HepG2 (cell line): ENCODE measurements around the gene GTF2IRD2. TPM values are rescaled to one million over a fixed set of nuclear protein-coding genes. Genes with fewer than 3 reads are reported as not detected.
"Not testable (repeated sequence)": the region's sequence is repeated elsewhere in the genome, so short reads cannot be mapped to it uniquely, and the experiment has no call there.

Source experiments
- ATAC-seq: fragments of 200-7000 bp; cut with Tn5 transposase; 3 replicates; pipeline ENCODE4 v1.9.1; 2020; ENCODE audit warnings: mild to moderate bottlenecking, moderate library complexity
- BruUV-seq: library from RNA; stranded (reverse); fragments of 400-500 nt; replicated peaks from 2 replicates; lab custom pipeline; 2021; lab: Mats Ljungman, UMichigan
- CTCF ChIA-PET: fragments of 300-600 bp; formaldehyde crosslinking; extraction: SDS; loops from one replicate; lab custom pipeline; 2021; ENCODE audit warnings: low total read pairs, inconsistent platforms, low intra/inter-chr PET ratio; lab: Yijun Ruan, JAX
- POLR2A ChIA-PET: fragments of 350-600 bp; sonication (Branson Sonifier 250); formaldehyde crosslinking; loops from one replicate; lab custom pipeline; 2020; ENCODE audit warnings: antibody characterized with exemption, inconsistent platforms; lab: Yijun Ruan, JAX
- DNase-seq: peaks from one replicate; pipeline ENCODE4 v3.0.0-alpha.2; 2015; ENCODE audit warnings: low spot score
- FAIRE-seq: peaks from 3 replicates; lab custom pipeline; 2011; peaks lifted over from hg19 to GRCh38; lab: Jason Lieb, UNC
- H2AFZ ChIP-seq: one replicate; pipeline ENCODE4 v1.6.1; 2011; ENCODE audit warnings: low read length, inconsistent platforms
- H3K27ac ChIP-seq: fragments of 300-600 bp; 3 replicates; pipeline ENCODE4 v1.8.0; 2011; ENCODE audit warnings: mixed run types, mild to moderate bottlenecking, mixed read lengths, low read length, inconsistent platforms; ENCODE audit not compliant: insufficient read depth; ENCODE audit errors: extremely low read length
- H3K27me3 ChIP-seq, 2 experiments: fragments of 200-600 bp in 1 of 2; 2 replicates in 1 of 2; 3 replicates in 1 of 2; pipeline versions ENCODE4 v1.6.0 to v1.8.0; 2011; ENCODE audit warnings: low read length in 2 of 2, mild to moderate bottlenecking in 2 of 2, moderate library complexity in 2 of 2, inconsistent platforms in 1 of 2; ENCODE audit not compliant: insufficient read depth in 2 of 2, control insufficient read depth in 1 of 2
- H3K36me3 ChIP-seq, 2 experiments: fragments of 200-600 bp in 1 of 2; replicated peaks in 1 of 2; 2 replicates in 1 of 2; 3 replicates in 1 of 2; pipeline versions ENCODE4 v1.5.1 to v1.8.0; 2011; ENCODE audit warnings: low read length in 2 of 2, inconsistent platforms in 1 of 2; ENCODE audit not compliant: insufficient read depth in 2 of 2, control insufficient read depth in 1 of 2
- H3K4me1 ChIP-seq: 2 replicates; pipeline ENCODE4 v1.5.1; 2012; ENCODE audit warnings: low read length, inconsistent platforms; ENCODE audit not compliant: insufficient read depth
- H3K4me2 ChIP-seq: 2 replicates; pipeline ENCODE4 v1.6.0; 2011; ENCODE audit warnings: low read depth, low read length, inconsistent platforms
- H3K4me3 ChIP-seq, 3 experiments: fragments of 200-600 bp in 1 of 3; sonication (generic), shearing (Covaris generic) in 1 of 3; replicated peaks in 1 of 3; 2 replicates each; pipeline ENCODE4 v1.5.1; 2011 to 2016; ENCODE audit warnings: low read length in 3 of 3, inconsistent platforms in 2 of 3, low read depth in 2 of 3, mild to moderate bottlenecking in 2 of 3, control low read depth in 1 of 3, mixed read lengths in 1 of 3; ENCODE audit not compliant: insufficient read depth in 1 of 3
- H3K79me2 ChIP-seq: one replicate; pipeline ENCODE4 v1.6.1; 2011; ENCODE audit warnings: low read length, inconsistent platforms; ENCODE audit not compliant: insufficient read depth
- H3K9ac ChIP-seq: 2 replicates; pipeline ENCODE4 v1.6.0; 2011; ENCODE audit warnings: mild to moderate bottlenecking, low read depth, low read length, inconsistent platforms; ENCODE audit not compliant: insufficient read depth
- H3K9me3 ChIP-seq: 2 replicates; pipeline ENCODE4 v1.5.1; 2012; ENCODE audit warnings: mild to moderate bottlenecking, low read length
- H4K20me1 ChIP-seq: 2 replicates; pipeline ENCODE4 v1.6.0; 2011; ENCODE audit warnings: inconsistent platforms, mild to moderate bottlenecking, low read length, moderate library complexity; ENCODE audit not compliant: insufficient read depth
- AGO1 ChIP-seq: fragments of 200-400 bp; formaldehyde crosslinking; IDR thresholded peaks from 2 replicates; pipeline ENCODE4 v1.6.1; 2017; ENCODE audit warnings: mild to moderate bottlenecking, low read depth, low read length, moderate library complexity; ENCODE audit not compliant: poor library complexity, severe bottlenecking
- WGBS: methylation state at CpG from one replicate; pipeline ENCODE4 v1.1.6; 2017; ENCODE audit warnings: low lambda C conversion rate; 5-methylcytosine and 5-hydroxymethylcytosine counted together
- in situ Hi-C: cut with HindIII; loops from 2 replicates; pipeline ENCODE4 v1.10.0; 2017; ENCODE audit warnings: low pct_unique_long_range_greater_than_20kb; ENCODE audit not compliant: extremely low pct_ligation_motif_present
- intact Hi-C: fragments of 100-400 bp; cut with micrococcal nuclease; formaldehyde crosslinking; loops from one replicate; pipeline ENCODE4 v1.10.0; 2022; ENCODE audit not compliant: unreplicated experiment
- polyA plus RNA-seq, 8 experiments: library from polyadenylated mRNA; depleted of rRNA in 3 of 8; stranded (reverse) in 7 of 8; unstranded in 1 of 8; fragments of >200 nt; fragmentation: Illumina TruSeq in 4 of 8; extraction: Trizol in 4 of 8; gene quantifications; 2 replicates each; pipeline versions ENCODE4 v1.2.1 to v1.2.3, GENCODE V29; 2011 to 2016; ENCODE audit warnings: low read depth in 4 of 8, missing spikeins in 1 of 8, mixed read lengths in 1 of 8; ENCODE audit not compliant: insufficient read depth in 1 of 8
- total RNA-seq, 5 experiments: library from RNA; depleted of rRNA; stranded (reverse); fragments of >200 nt; fragmentation: Illumina TruSeq; extraction: Trizol; gene quantifications; 2 replicates each; pipeline ENCODE4 v1.2.3, GENCODE V29; 2016; ENCODE audit warnings: low read depth in 1 of 5
- TF ChIP-seq, protein P1 (sequence below): IDR thresholded peaks from 2 replicates; pipeline ENCODE4 v1.6.1; 2018; ENCODE audit warnings: missing genetic modification reagents, mild to moderate bottlenecking, missing compliant biosample characterization

The GTF2IRD2 gene
- total and polyA plus RNA-seq, 2 of the 13 experiments (the other 11 are each of a cell fraction or from before 2014, with no cell fraction given): 6.5 to 11.2 TPM

DNA sequence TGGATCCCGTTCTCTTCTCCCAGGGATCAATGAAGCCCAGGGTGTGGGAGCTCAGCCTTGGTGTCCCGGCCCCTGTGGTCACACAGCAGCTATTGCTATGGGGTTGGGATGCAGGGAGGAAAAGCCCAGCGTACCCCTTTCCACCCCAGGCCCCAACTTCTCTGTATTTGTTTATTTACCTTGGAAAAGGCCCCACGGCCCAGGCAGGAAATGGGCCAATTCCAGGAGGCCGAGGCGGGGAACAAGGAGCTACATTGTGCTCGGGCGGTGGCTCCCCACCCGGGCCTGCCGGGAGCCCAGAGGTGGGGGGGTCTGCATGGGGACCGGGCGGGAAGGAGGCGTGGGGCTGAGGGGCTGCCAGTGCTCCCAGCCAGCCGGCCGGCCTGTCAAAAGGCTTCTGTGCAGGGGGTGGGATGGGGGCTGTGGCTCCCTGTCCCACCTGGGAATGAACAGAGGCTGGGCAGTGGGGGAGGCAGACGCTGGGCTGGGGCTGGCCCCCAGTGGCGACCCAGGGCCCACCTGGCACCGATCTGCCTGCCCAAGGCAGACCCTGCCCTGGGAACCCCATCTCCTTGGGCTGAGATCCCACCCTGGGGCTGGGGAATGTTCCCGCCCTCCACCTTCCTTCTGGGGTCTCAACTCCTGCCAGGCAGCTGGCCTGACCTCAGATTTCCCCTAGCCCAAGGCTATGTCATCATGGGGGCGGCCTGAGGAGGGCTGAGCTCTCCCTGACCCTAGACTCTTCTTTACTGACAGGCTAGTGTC, 23.5 kb upstream of the GTF2IRD2 start (continued):
- TF ChIP-seq, protein P1, sequence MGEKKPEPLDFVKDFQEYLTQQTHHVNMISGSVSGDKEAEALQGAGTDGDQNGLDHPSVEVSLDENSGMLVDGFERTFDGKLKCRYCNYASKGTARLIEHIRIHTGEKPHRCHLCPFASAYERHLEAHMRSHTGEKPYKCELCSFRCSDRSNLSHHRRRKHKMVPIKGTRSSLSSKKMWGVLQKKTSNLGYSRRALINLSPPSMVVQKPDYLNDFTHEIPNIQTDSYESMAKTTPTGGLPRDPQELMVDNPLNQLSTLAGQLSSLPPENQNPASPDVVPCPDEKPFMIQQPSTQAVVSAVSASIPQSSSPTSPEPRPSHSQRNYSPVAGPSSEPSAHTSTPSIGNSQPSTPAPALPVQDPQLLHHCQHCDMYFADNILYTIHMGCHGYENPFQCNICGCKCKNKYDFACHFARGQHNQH (CRISPR knock-in tag): 0 out of 2 replicates have a peak, but pooled peaks have one; percentile 30

DNA sequence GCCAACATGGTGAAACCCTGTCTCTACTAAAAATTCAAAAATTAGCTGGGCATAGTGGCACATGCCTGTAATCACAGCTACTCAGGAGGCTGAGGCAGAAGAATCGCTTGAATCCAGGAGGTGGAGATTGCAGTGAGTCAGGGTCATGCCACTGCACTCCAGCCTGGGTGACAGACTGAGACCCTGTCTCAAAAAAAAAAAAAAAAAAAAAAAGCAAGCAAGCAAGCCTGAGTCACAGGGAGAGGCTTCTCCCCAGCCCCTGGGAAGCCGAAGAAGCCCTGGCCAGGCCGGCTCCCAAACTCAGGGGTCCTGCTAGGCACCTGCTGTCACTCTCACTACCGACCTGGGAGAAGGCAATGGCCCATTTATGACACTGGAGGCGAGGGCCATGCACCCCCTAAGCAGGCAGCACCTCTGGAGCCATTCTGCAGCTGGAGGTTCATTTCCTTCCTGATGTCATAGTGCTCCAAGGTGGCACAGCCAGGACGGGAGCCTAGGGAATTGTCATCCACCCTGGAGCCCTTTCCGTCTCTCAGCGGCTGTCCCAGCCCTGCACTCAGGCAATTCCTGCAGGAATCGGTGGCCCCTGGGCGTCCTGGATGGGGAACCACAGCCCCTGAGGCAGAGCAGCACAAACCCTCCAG, 22.8 kb upstream of the GTF2IRD2 start:
- ATAC-seq, FAIRE-seq: not testable (repeated sequence)
- TF ChIP-seq AGO1: peak; percentile 42

DNA sequence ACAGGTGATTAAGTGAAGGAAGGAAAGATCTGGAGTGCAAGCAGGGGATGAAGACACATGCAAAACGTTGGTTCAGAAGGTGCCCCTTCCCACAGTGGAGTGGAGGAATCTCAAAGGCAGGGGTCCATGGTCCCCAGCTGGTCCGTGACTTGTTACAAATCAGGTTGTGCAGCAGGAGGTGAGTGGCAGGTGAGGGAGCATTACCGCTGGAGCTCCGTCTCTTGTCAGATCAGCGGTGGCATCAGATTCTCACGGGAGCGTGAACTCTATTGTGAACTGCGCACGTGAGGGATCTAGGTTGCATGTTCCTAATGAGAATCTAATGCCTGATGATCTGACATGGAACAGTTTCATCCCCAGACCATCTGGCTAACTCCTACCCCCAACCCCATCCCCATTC, 21.1 kb upstream of the GTF2IRD2 start:
- H3K27ac ChIP-seq, H3K79me2 ChIP-seq, in situ Hi-C loops, H3K4me2 ChIP-seq, H4K20me1 ChIP-seq, H2AFZ ChIP-seq, H3K9me3 ChIP-seq, H3K36me3 ChIP-seq, CTCF ChIA-PET, POLR2A ChIA-PET, intact Hi-C loops, BruUV-seq, H3K27me3 ChIP-seq, H3K9ac ChIP-seq, H3K4me3 ChIP-seq, H3K4me1 ChIP-seq, FAIRE-seq, ATAC-seq, DNase-seq: not testable (repeated sequence)
- 100% methylated on average over 2 of the region's 9 CpGs for WGBS

More for the DNA sequence above, 22.8 kb upstream of the GTF2IRD2 start:
- WGBS: 57% methylated on average over 4 of the region's 10 CpGs
- BruUV-seq, H3K9me3 ChIP-seq, CTCF ChIA-PET, DNase-seq, H2AFZ ChIP-seq, H4K20me1 ChIP-seq, H3K4me3 ChIP-seq, H3K36me3 ChIP-seq, H3K4me1 ChIP-seq, in situ Hi-C loops, H3K79me2 ChIP-seq, H3K27me3 ChIP-seq, intact Hi-C loops: not testable (repeated sequence)
- peak overlapping the region; percentile 34; the same call in 1 of the 2 replicates for H3K9ac ChIP-seq
- POLR2A ChIA-PET: interaction anchor here (0.7 kb wide), 2 partner anchors 308 to 845 kb away, joined by 3 read pairs; no protein-coding TSS in a partner anchor
- peak overlapping the region; percentile 38 for H3K27ac ChIP-seq
- H3K4me2 ChIP-seq: peak overlapping the region; percentile 49

DNA sequence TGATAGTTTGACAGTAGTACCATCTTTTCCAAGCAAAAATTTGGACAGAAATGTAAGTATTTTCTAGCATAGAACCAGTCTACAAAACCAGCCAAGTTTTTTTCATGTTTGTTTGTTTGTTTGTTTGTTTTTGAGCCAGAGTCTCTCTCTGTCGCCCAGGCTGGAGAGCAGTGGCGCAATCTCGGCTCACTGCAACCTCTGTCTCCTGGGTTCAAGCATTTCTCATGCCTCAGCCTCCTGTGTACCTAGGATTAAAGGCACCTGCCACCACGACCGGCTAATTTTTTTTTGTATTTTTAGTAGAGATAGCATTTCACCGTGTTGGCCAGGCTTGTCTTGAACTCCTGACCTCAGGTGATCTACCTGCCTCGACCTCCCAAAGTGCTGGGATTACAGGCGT, 14.4 kb upstream of the GTF2IRD2 start:
- H3K4me1 ChIP-seq, H4K20me1 ChIP-seq, H3K9ac ChIP-seq, H3K4me2 ChIP-seq, POLR2A ChIA-PET, intact Hi-C loops, BruUV-seq, H2AFZ ChIP-seq, H3K4me3 ChIP-seq, FAIRE-seq, H3K36me3 ChIP-seq, H3K27me3 ChIP-seq, ATAC-seq, H3K27ac ChIP-seq, H3K79me2 ChIP-seq, DNase-seq, in situ Hi-C loops, H3K9me3 ChIP-seq, CTCF ChIA-PET: not testable (repeated sequence)
- WGBS: 58% methylated on average over 8 of the region's 8 CpGs
